ENCODE measurements around the gene SRRM3.
"Not testable (repeated sequence)": the region's sequence is repeated elsewhere in the genome, so short reads cannot be mapped to it uniquely, and the experiment has no call there.

DNA sequence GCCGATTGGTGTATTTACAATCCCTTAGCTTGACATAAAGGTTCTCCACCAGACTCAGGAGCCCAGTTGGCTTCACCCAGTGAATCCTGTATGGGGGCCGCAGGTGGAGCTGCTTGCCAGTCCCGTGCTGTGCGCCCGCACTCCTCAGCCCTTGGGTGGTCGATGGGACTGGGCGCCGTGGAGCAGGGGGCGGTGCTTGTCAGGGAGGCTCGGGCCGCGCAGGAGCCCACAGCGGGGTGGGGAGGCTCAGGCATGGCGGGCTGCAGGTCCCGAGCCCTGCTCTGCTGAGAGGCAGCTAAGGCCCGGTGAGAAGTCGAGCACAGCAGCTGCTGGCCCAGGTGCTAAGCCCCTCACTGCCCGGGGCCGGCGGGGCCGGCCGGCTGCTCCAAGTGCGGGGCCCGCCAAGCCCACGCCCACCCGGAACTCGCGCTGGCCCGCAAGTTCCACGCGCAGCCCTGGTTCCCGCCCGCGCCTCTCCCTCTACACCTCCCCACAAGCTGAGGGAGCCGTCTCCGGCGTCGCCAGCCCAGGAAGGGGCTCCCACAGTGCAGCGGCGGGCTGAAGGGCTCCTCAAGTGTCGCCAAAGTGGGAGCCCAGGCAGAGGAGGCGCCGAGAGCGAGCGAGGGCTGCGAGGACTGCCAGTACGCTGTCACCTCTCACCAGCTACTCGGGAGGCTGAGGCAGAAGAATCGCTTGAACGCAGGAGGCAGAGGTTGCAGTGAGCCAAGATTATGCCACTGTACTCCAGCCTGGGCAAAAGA lies 107.8 kb downstream of the SRRM3 start:
- TF ChIP-seq, protein P1, sequence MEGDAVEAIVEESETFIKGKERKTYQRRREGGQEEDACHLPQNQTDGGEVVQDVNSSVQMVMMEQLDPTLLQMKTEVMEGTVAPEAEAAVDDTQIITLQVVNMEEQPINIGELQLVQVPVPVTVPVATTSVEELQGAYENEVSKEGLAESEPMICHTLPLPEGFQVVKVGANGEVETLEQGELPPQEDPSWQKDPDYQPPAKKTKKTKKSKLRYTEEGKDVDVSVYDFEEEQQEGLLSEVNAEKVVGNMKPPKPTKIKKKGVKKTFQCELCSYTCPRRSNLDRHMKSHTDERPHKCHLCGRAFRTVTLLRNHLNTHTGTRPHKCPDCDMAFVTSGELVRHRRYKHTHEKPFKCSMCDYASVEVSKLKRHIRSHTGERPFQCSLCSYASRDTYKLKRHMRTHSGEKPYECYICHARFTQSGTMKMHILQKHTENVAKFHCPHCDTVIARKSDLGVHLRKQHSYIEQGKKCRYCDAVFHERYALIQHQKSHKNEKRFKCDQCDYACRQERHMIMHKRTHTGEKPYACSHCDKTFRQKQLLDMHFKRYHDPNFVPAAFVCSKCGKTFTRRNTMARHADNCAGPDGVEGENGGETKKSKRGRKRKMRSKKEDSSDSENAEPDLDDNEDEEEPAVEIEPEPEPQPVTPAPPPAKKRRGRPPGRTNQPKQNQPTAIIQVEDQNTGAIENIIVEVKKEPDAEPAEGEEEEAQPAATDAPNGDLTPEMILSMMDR (IDR thresholded peaks at IDR 0.05) = not testable (repeated sequence)
- not testable (repeated sequence) for TF ChIP-seq POLR2A (IDR thresholded peaks at IDR 0.05)

Measured in heart left ventricle (tissue), 13 donors.